GM19099 (cell line): Measurements from ENCODE around the gene ZNF225.

ENCODE experiments used
- POLR2A ChIP-seq: IDR thresholded peaks from 3 replicates; pipeline ENCODE4 v1.6.1; 2011; ENCODE audit warnings: low read depth; ENCODE audit not compliant: insufficient read length; ENCODE audit errors: extremely low read depth

Gene ZNF225

GRCh38 chr19:44113138-44113783 is at the start of gene ZNF225:
TSS of gene ZNF225 (plus strand) at chr19:44113399. CDS start at chr19:44115828, 2,429 bp downstream.
- peak; percentile 67 for TF ChIP-seq POLR2A

DNA sequence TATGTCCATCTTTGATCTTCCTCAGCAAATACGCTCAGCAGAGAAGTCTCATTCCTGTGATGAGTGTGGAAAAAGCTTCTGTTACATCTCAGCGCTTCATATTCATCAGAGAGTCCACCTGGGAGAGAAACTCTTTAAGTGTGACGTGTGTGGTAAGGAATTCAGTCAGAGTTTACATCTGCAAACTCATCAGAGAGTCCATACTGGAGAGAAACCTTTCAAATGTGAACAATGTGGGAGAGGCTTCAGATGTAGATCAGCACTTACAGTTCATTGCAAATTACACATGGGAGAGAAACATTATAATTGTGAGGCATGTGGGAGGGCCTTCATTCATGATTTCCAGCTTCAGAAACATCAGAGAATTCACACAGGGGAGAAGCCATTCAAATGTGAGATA is 46.9 kb upstream of the ZNF225 start:
- no peak for TF ChIP-seq POLR2A

- no peak for TF ChIP-seq POLR2A
Observed at GRCh38 chr19:44069415-44069814, 43.8 kb upstream of the ZNF225 start.

DNA sequence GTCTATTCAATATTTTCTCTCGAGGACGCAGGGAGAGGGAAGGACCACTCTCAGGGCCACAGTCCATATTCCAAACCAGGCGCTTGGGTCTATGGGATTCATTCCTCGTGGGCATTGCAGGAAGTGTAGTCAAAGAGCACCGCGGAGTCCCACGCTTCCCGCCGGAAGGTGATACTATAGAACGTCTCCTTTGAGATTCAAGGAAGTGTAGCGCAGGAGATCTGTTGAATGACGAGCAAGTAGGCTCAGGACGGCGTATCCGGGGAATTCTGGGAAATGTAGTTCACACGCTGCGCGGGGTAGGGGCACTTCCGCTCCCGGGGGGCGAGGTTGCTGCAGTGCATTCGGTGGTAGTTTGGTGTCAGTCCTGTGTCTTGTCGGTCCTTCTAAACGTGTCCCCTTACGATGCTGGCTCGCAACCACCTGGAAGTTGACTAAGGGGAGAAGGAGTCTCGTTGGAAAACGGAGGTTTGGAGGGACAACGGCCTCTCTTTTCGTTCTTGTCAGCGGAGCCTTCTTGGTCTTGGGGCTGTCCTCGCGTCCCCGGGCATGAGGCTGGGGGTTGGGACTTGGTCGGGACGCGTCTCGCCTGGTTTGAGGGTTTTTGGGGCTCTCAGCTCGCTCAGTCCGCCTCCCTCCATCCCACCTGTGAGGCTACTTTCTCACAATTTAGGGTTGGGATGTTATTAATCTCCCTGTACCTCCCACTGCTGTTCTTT is 41.2 kb upstream of the ZNF225 start, which contains the start of gene ZNF284:
ZNF284 (plus strand) TSS at position 336 of the 719 bp plus-strand sequence. CDS start 4,231 bp downstream, outside the sequence.
- TF ChIP-seq POLR2A = peak; percentile 71

DNA sequence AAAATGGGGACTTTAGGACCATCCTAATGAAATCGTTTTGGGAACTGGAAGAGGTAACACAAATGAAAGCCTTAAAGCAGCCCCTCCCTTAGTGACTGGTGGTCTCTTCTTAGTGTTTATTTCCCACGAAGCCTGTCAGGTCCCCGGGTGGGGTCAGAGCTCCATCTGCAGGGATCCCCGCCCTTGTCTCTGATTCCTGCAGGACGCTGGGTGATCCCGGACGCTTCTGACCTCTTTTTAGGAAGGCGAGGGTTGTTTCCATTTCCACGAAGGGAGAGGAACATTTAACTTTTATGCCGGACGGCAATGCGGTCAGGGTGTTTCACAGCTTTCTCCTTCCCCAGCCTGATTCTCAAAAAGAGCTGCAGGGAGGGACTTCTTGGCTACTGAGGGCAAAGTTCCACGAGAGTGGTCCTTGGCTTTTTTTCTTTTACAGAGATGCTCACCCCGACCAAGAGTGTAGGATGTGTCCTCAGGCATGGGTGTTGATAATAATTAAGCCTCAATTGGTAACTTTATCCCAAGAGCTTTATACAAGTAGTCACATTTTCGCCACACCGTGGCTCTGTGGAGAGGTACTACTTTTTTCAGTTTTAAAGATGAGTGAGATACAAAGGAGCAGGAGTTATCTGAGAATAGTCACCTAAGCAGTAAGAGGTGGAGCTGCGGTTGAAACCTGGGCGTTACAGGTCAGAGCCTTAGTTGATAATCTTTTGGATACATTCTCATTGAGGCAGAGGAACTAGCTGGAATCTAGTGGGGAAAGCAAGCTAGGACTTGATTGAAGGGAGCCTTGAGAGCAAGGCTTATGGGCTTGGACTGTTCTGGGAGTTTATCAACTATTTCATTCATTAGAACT is 40.4 kb upstream of the ZNF225 start:
- TF ChIP-seq POLR2A = no peak

DNA sequence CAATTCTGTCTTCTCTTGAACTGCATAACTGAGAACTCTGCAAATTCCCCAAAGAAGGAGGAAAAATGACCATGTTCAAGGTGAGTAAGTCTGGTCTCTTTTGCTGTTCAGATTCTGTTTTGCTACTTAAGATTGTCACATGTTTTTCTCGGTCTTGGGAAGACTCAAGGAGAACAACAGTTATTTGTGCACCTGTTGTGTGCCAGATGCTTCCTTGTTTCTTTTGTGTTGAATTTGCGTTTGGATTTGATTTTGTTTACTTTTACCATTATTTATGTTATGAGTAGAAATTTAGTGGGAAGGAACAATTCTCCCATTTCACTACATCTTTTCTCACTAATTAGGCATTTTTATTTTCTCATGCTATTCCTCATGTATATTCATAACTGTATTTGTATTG is 36.9 kb upstream of the ZNF225 start:
- TF ChIP-seq POLR2A = no peak

- no peak for TF ChIP-seq POLR2A
Observed at GRCh38 chr19:44092108-44092507, 21.1 kb upstream of the ZNF225 start.

GRCh38 chr19:44093931-44094765 is 19.1 kb upstream of the ZNF225 start, which contains the start of gene ZNF224:
TSS of gene ZNF224 (plus strand) at chr19:44094361. CDS start at chr19:44097874, 3,513 bp downstream.
- TF ChIP-seq POLR2A = peak; percentile 63

- no peak for TF ChIP-seq POLR2A
Observed at GRCh38 chr19:44107751-44108150, 5.4 kb upstream of the ZNF225 start.

DNA sequence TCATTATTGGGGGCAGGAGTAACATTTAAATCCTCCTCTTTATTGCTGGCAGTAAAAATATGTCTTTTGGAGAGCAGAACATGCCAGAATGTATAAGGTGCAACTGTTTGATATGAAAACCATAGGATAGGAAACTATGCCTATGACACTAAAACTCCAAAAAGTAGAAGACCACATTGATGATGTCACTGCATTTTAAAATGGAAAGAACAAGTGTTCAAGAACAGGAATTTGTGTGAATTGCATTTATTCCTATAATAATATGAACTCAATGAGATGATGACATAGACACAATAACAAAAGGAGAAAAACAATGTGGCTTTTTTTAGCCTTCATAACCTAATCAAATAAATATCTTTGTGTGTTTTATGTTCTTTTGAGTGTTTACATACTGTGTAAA is 3.7 kb upstream of the ZNF225 start:
- no peak for TF ChIP-seq POLR2A

DNA sequence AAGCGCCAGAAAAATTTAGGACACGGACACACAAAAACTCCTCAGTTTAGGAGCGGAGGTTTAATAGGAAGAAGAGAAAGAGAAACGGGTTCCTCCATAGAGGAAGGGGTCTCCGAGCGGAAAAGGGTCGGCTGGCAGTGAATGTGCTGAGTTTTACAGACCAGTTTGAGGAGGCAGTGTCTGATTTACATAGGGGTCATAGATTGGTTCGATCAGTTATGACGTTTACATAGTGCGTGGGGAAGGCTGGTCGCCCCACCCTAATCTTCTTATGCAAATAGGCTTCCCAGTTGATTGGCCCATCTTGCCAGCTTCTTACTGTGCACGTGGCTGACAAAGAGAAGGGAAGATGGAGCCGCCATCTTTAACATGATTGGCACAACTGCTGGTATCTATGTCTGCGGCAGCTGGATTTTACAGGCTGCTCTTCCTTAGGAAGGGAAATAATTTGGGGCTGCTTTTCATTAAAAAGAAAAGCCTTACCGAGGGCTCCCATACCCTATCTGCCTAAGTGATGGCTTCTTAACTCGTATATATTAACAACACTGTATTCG is 1.2 kb upstream of the ZNF225 start:
- TF ChIP-seq POLR2A = no peak

GRCh38 chr19:44112802-44113137 is 429 bp upstream of the ZNF225 start:
- TF ChIP-seq POLR2A = no peak

DNA sequence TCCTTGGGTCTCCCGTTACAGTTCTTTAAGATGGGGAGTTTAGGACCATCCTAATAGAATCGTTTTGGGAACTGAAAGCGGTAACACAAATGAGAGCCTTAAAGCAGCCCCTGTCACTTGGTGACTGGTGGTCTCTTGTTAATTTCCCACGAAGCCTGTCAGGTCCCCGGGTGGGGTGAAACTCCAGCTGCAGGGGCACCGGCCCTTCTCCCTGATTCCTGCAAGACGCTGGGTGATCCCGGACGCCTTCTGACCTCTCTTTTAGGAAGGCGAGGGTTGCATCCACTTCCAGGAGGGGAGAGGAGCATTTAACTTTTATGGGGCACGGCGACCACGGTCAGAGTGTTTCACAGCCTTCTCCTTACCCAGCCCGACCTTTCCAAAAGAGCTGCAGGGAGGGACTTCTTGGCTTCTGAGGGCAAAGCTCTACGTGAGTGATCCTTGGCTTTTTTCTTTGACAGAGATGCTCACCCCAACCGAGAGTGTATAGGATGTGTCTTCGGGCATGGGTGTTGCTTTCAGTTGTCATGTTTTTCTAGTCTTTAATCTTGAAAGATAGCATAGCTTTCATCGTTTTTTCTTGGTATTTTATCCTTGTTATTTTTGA is 688 bp downstream of the ZNF225 start:
- no peak for TF ChIP-seq POLR2A

GRCh38 chr19:44131955-44132354 is 18.8 kb downstream of the ZNF225 start:
- no peak for TF ChIP-seq POLR2A
